Suprapubic skin (tissue), 3 donors: ENCODE data around the gene CA9.

Source experiments
- CTCF ChIP-seq, 2 donors: fragments of 200-600 bp in 1 of 2; fragments of 450-650 bp in 1 of 2; sonication (generic) in 1 of 2; IDR thresholded peaks; one replicate each; pipeline ENCODE4 v1.5.1; 2016 to 2019; ENCODE audit warnings: antibody characterized with exemption in 2 of 2, mild to moderate bottlenecking in 1 of 2, moderate library complexity in 1 of 2
- POLR2AphosphoS5 ChIP-seq, 3 donors: sonication (generic); formaldehyde crosslinking; IDR thresholded peaks; one replicate each; pipeline ENCODE4 v1.6.1; 2017; ENCODE audit warnings: antibody characterized with exemption in 3 of 3

GRCh38 chr9:35691334-35691650 is 17.6 kb downstream of the CA9 start:
- TF ChIP-seq POLR2AphosphoS5 (IDR thresholded peaks at IDR 0.05) (no peak), CTCF (IDR thresholded peaks at IDR 0.05) (no peak)
